A549 (cell line): ENCODE measurements around the gene KLF3. TPM values are rescaled to one million over a fixed set of nuclear protein-coding genes. Genes with fewer than 3 reads are reported as not detected.

Experiments used
- ATAC-seq, 2 experiments: fragments of 200-7000 bp in 1 of 2; fragments of >200 bp in 1 of 2; cut with Nextera tagmentation in 1 of 2; cut with Tn5 transposase in 1 of 2; 3 replicates each; pipeline versions ENCODE4 v1.8.0 to v1.9.1; 2018 to 2020; ENCODE audit warnings: mild to moderate bottlenecking in 1 of 2, moderate library complexity in 1 of 2
- CTCF ChIA-PET: fragments of 300-600 bp; sonication (Branson Sonifier 250); formaldehyde crosslinking; extraction: SDS; loops from one replicate; lab custom pipeline; 2021; ENCODE audit warnings: antibody characterized with exemption, inconsistent platforms; lab: Yijun Ruan, JAX
- POLR2A ChIA-PET: fragments of 350-600 bp; formaldehyde crosslinking; extraction: SDS; loops from one replicate; lab custom pipeline; 2021; ENCODE audit warnings: antibody characterized with exemption, inconsistent platforms; lab: Yijun Ruan, JAX
- DNase-seq, 2 experiments: peaks; one replicate each; pipeline versions ENCODE4 v3.0.0 to v3.0.0-alpha.2; 2011 to 2016; ENCODE audit warnings: low read depth in 1 of 2, low spot score in 1 of 2
- FAIRE-seq: peaks from 2 replicates; lab custom pipeline; 2011; peaks lifted over from hg19 to GRCh38; lab: Jason Lieb, UNC
- H3K27ac ChIP-seq, 2 experiments: fragments of >200 bp; sonication (Bioruptor Twin); formaldehyde crosslinking; 3 replicates each; pipeline ENCODE4 v1.5.1; 2016 to 2017
- H3K4me1 ChIP-seq: fragments of >200 bp; sonication (Bioruptor Twin); formaldehyde crosslinking; 3 replicates; pipeline ENCODE4 v1.6.1; 2016
- H3K4me2 ChIP-seq: fragments of >200 bp; sonication (Bioruptor Twin); formaldehyde crosslinking; 3 replicates; pipeline ENCODE4 v1.6.1; 2016
- H3K4me3 ChIP-seq: fragments of >200 bp; sonication (Bioruptor Twin); formaldehyde crosslinking; 3 replicates; pipeline ENCODE4 v1.5.1; 2016
- H3K9me3 ChIP-seq: fragments of >200 bp; sonication (Bioruptor Twin); formaldehyde crosslinking; 3 replicates; pipeline ENCODE4 v1.6.1; 2016
- ATOH8 ChIP-seq: fragments of 250-450 bp; sonication (Bioruptor Pico); IDR thresholded peaks from 2 replicates; pipeline ENCODE4 v1.5.0; 2020; ENCODE audit warnings: low read depth, mild to moderate bottlenecking, moderate library complexity
- BHLHE40 ChIP-seq: IDR thresholded peaks from 2 replicates; pipeline ENCODE4 v1.6.1; 2012; ENCODE audit warnings: low read depth, low read length, inconsistent platforms
- CBX8 ChIP-seq: fragments of 200-600 bp; sonication (generic); IDR thresholded peaks from 2 replicates; pipeline ENCODE4 v1.6.1; 2016
- CHD4 ChIP-seq: fragments of 200-600 bp; sonication (generic); IDR thresholded peaks from 2 replicates; pipeline ENCODE4 v1.6.1; 2016; ENCODE audit warnings: antibody characterized with exemption, mild to moderate bottlenecking, borderline replicate concordance
- CTCF ChIP-seq: fragments of >200 bp; sonication (Bioruptor Twin); formaldehyde crosslinking; IDR thresholded peaks from 3 replicates; pipeline ENCODE4 v1.5.1; 2016
- E2F6 ChIP-seq: IDR thresholded peaks from 2 replicates; pipeline ENCODE4 v1.6.1; 2012; ENCODE audit warnings: low read depth, borderline replicate concordance
- EHF ChIP-seq: fragments of 250-450 bp; sonication (Bioruptor Pico); IDR thresholded peaks from 2 replicates; pipeline ENCODE4 v1.5.0; 2020; ENCODE audit warnings: mild to moderate bottlenecking
- ELK1 ChIP-seq: fragments of 150-350 bp; IDR thresholded peaks from 2 replicates; pipeline ENCODE4 v1.6.1; 2014; ENCODE audit warnings: low read depth, mild to moderate bottlenecking, low read length
- EP300 ChIP-seq, 2 experiments: fragments of >200 bp; sonication (Bioruptor Twin); formaldehyde crosslinking; IDR thresholded peaks; 2 replicates in 1 of 2; 3 replicates in 1 of 2; pipeline ENCODE4 v1.6.1; 2016 to 2017
- ESRRA ChIP-seq: fragments of 150-350 bp; IDR thresholded peaks from 2 replicates; pipeline ENCODE4 v1.6.1; 2014; ENCODE audit warnings: mild to moderate bottlenecking, low read length, borderline replicate concordance
- FOSB ChIP-seq: fragments of 250-450 bp; sonication (Bioruptor Pico); IDR thresholded peaks from 2 replicates; pipeline ENCODE4 v1.5.0; 2020; ENCODE audit warnings: mild to moderate bottlenecking, moderate library complexity
- FOSL2 ChIP-seq, 2 experiments: fragments of 450-650 bp in 1 of 2; fragments of >200 bp in 1 of 2; sonication (Bioruptor Twin) in 1 of 2; formaldehyde crosslinking; IDR thresholded peaks; 2 replicates each; pipeline versions ENCODE4 v1.5.0 to v1.6.1; 2016 to 2020; ENCODE audit warnings: mild to moderate bottlenecking in 1 of 2, moderate library complexity in 1 of 2
- GATA3 ChIP-seq: IDR thresholded peaks from 2 replicates; pipeline ENCODE4 v1.6.1; 2012; ENCODE audit warnings: borderline replicate concordance
- HDAC2 ChIP-seq: fragments of 200-600 bp; sonication (generic); IDR thresholded peaks from 2 replicates; pipeline ENCODE4 v1.6.1; 2016
- HMGXB4 ChIP-seq: fragments of 250-450 bp; sonication (Bioruptor Pico); IDR thresholded peaks from 2 replicates; pipeline ENCODE4 v1.5.0; 2021; ENCODE audit warnings: mild to moderate bottlenecking, moderate library complexity, borderline replicate concordance
- HOXA7 ChIP-seq: fragments of 250-450 bp; sonication (Bioruptor Pico); IDR thresholded peaks from 2 replicates; pipeline ENCODE4 v1.5.0; 2020; ENCODE audit warnings: mild to moderate bottlenecking, moderate library complexity
- HOXB5 ChIP-seq: fragments of 250-450 bp; sonication (Bioruptor Pico); IDR thresholded peaks from 2 replicates; pipeline ENCODE4 v1.5.0; 2020; ENCODE audit warnings: mild to moderate bottlenecking, moderate library complexity
- JUNB ChIP-seq: fragments of >200 bp; sonication (Bioruptor Twin); formaldehyde crosslinking; IDR thresholded peaks from 2 replicates; pipeline ENCODE4 v1.6.1; 2016
- KDM1A ChIP-seq: fragments of 200-600 bp; sonication (generic); IDR thresholded peaks from 2 replicates; pipeline ENCODE4 v1.6.1; 2016; ENCODE audit warnings: low read depth, mild to moderate bottlenecking
- KDM5A ChIP-seq: fragments of 200-600 bp; sonication (generic); IDR thresholded peaks from 2 replicates; pipeline ENCODE4 v1.6.1; 2016; ENCODE audit warnings: antibody characterized with exemption, mild to moderate bottlenecking
- MAX ChIP-seq: IDR thresholded peaks from 2 replicates; pipeline ENCODE4 v1.6.1; 2012
- MYC ChIP-seq: IDR thresholded peaks from 2 replicates; pipeline ENCODE4 v1.6.1; 2012; ENCODE audit warnings: mild to moderate bottlenecking, inconsistent platforms, low read length, improper control_type of control experiment, borderline replicate concordance
- NFE2L2 ChIP-seq: fragments of 150-350 bp; conservative IDR thresholded peaks from 2 replicates; pipeline ENCODE4 v1.6.1; 2014; ENCODE audit warnings: low read length
- NPAS2 ChIP-seq: fragments of 250-450 bp; sonication (Bioruptor Pico); IDR thresholded peaks from 2 replicates; pipeline ENCODE4 v1.8.0; 2022; ENCODE audit warnings: mild to moderate bottlenecking, moderate library complexity, borderline replicate concordance
- NR3C1 ChIP-seq: fragments of >200 bp; sonication (Bioruptor Twin); formaldehyde crosslinking; IDR thresholded peaks from 3 replicates; pipeline ENCODE4 v1.6.1; 2017
- PHF8 ChIP-seq: fragments of 200-600 bp; sonication (generic); IDR thresholded peaks from 2 replicates; pipeline ENCODE4 v1.6.1; 2016; ENCODE audit warnings: low read depth, mild to moderate bottlenecking, antibody characterized with exemption, moderate library complexity, borderline replicate concordance
- POLR2A ChIP-seq: IDR thresholded peaks from 2 replicates; pipeline ENCODE4 v1.6.1; 2012; ENCODE audit warnings: mild to moderate bottlenecking, low read length
- RNF2 ChIP-seq: fragments of 200-600 bp; sonication (generic); IDR thresholded peaks from 2 replicates; pipeline ENCODE4 v1.6.1; 2016; ENCODE audit warnings: low read depth, mild to moderate bottlenecking, antibody characterized with exemption, moderate library complexity, borderline replicate concordance
- SMC3 ChIP-seq: fragments of >200 bp; sonication (Bioruptor Twin); formaldehyde crosslinking; IDR thresholded peaks from 3 replicates; pipeline ENCODE4 v1.6.1; 2018; ENCODE audit warnings: inconsistent platforms
- USF2 ChIP-seq: fragments of 450-650 bp; IDR thresholded peaks from 2 replicates; pipeline ENCODE4 v1.6.1; 2014; ENCODE audit warnings: antibody characterized with exemption
- ZNF302 ChIP-seq: fragments of 250-450 bp; sonication (Bioruptor Pico); IDR thresholded peaks from 2 replicates; pipeline ENCODE4 v1.9.0; 2021; ENCODE audit warnings: inconsistent platforms, mild to moderate bottlenecking, moderate library complexity
- WGBS: methylation state at CpG from one replicate; pipeline ENCODE4 v1.1.6; 2017; ENCODE audit errors: missing lambda C conversion rate; 5-methylcytosine and 5-hydroxymethylcytosine counted together
- polyA plus RNA-seq, 4 experiments: library from polyadenylated mRNA; depleted of rRNA in 3 of 4; stranded (reverse); fragments of >200 nt; fragmentation: RNase III in 1 of 4; extraction: RNeasy Plus Mini Kit Qiagen cat#74134 plus additional on column Dnase treatment in 1 of 4; gene quantifications; 2 replicates in 3 of 4; 3 replicates in 1 of 4; pipeline ENCODE4 v1.2.3, GENCODE V29; 2011 to 2017

The KLF3 gene
- polyA plus RNA-seq, 2 of the 4 experiments (the other 2 are of a cell fraction) = 11.2 to 29.6 TPM

GRCh38 chr4:38639242-38639641 lies 24.8 kb upstream of the KLF3 start:
- no peak overlapping the region for H3K4me3 ChIP-seq
- FAIRE-seq = no peak
- no peak overlapping the region for H3K27ac ChIP-seq
- ChIA-PET POLR2A (no interaction called here), CTCF (no interaction called here)
- no peaks in the 10 kb centered on the region for H3K9me3 ChIP-seq
- TF ChIP-seq USF2 = no peak
- no peak for TF ChIP-seq POLR2A
- no peak for TF ChIP-seq CHD4
- no peak for TF ChIP-seq E2F6
- TF ChIP-seq CTCF = no peak
- no peak for TF ChIP-seq ESRRA
- TF ChIP-seq FOSL2 (IDR thresholded peaks at IDR 0.05) = no peak
- no peak for TF ChIP-seq FOSL2 (CRISPR knock-in tag; IDR thresholded peaks at IDR 0.05)
- TF ChIP-seq KDM1A = no peak
- no peak for TF ChIP-seq EP300 (IDR thresholded peaks at IDR 0.05)
- TF ChIP-seq MYC = no peak
- TF ChIP-seq HOXB5 (CRISPR knock-in tag) = no peak
- no peak for TF ChIP-seq NFE2L2
- TF ChIP-seq SMC3 = no peak
- TF ChIP-seq FOSB (CRISPR knock-in tag) = no peak
- no peak for TF ChIP-seq CBX8
- DNase-seq = no peak
- H3K4me2 ChIP-seq = no peak overlapping the region
- no peaks in the 10 kb centered on the region for H3K4me1 ChIP-seq
- 64% methylated on average over 3 of the region's 3 CpGs for WGBS
- no peak for ATAC-seq

GRCh38 chr4:38641811-38642210 lies 22.2 kb upstream of the KLF3 start:
- FAIRE-seq (no peak), DNase-seq (no peak), ATAC-seq (no peak)
- CTCF ChIA-PET = no interaction called here
- Histone ChIP-seq H3K4me1 (no peaks in the 10 kb centered on the region), H3K9me3 (no peaks in the 10 kb centered on the region), H3K4me3 (no peak overlapping the region), H3K4me2 (no peak overlapping the region), H3K27ac (no peak overlapping the region)
- POLR2A ChIA-PET = no interaction called here
- whole genome bisulfite sequencing = 40% methylated on average over 1 of the region's 1 CpG
- TF ChIP-seq NPAS2 (CRISPR knock-in tag) (no peak), KDM5A (no peak), NR3C1 (no peak), JUNB (no peak), KDM1A (no peak), HDAC2 (no peak), GATA3 (no peak), CTCF (no peak), BHLHE40 (no peak), HMGXB4 (CRISPR knock-in tag) (no peak), HOXA7 (CRISPR knock-in tag) (no peak), RNF2 (no peak), MAX (no peak), ZNF302 (CRISPR knock-in tag) (no peak), PHF8 (no peak), ELK1 (no peak), EHF (no peak), ATOH8 (CRISPR knock-in tag) (no peak)
